K562 (cell line): ENCODE results near the gene EXOSC1.

Experiments
- AFF4 ChIP-seq: sonication (generic); formaldehyde crosslinking; IDR thresholded peaks from 2 replicates; pipeline ENCODE4 v1.8.0; 2023; ENCODE audit warnings: mild to moderate bottlenecking, missing genetic modification reagents
- CBX1 ChIP-seq: sonication (generic); IDR thresholded peaks from 2 replicates; pipeline ENCODE4 v1.6.1; 2016; ENCODE audit warnings: antibody characterized with exemption, low read depth, mild to moderate bottlenecking
- CEBPB ChIP-seq: fragments of 450-650 bp; IDR thresholded peaks from 2 replicates; pipeline ENCODE4 v1.6.1; 2016; ENCODE audit warnings: missing genetic modification characterization, missing compliant biosample characterization
- CHD7 ChIP-seq: fragments of 200-600 bp; sonication (generic); IDR thresholded peaks from one replicate; pipeline ENCODE4 v1.6.1; 2012; ENCODE audit warnings: mild to moderate bottlenecking, low read depth, low read length, inconsistent platforms
- IRF9 ChIP-seq: fragments of 450-650 bp; IDR thresholded peaks from 2 replicates; pipeline ENCODE4 v1.6.1; 2016; ENCODE audit warnings: missing biosample characterization, missing genetic modification characterization
- KLF1 ChIP-seq: fragments of 450-650 bp; IDR thresholded peaks from 2 replicates; pipeline ENCODE4 v1.6.1; 2016; ENCODE audit warnings: missing genetic modification characterization, missing compliant biosample characterization
- MAFG ChIP-seq: fragments of 450-650 bp; conservative IDR thresholded peaks from 2 replicates; pipeline ENCODE4 v1.6.1; 2016; ENCODE audit warnings: missing genetic modification characterization, missing compliant biosample characterization
- NR1H2 ChIP-seq: sonication (generic); formaldehyde crosslinking; IDR thresholded peaks from 2 replicates; pipeline ENCODE4 v1.4.0; 2020; ENCODE audit warnings: mild to moderate bottlenecking, missing genetic modification reagents
- SNIP1 ChIP-seq: fragments of 450-650 bp; IDR thresholded peaks from 2 replicates; pipeline ENCODE4 v1.7.1; 2017; ENCODE audit warnings: low read depth, mild to moderate bottlenecking
- ZBTB7A ChIP-seq: IDR thresholded peaks from 2 replicates; pipeline ENCODE4 v1.6.1; 2011; ENCODE audit warnings: low read depth, mild to moderate bottlenecking, low read length, moderate library complexity, borderline replicate concordance; ENCODE audit not compliant: control insufficient read depth
- ZNF174 ChIP-seq: fragments of 250-450 bp; sonication (Bioruptor Pico); IDR thresholded peaks from 2 replicates; pipeline ENCODE4 v1.4.0; 2020; ENCODE audit warnings: mild to moderate bottlenecking
- ZSCAN29 ChIP-seq: fragments of 450-650 bp; IDR thresholded peaks from 2 replicates; pipeline ENCODE4 v1.6.1; 2017
- TF ChIP-seq, protein P1 (sequence below), 3 experiments: IDR thresholded peaks in 2 of 3; conservative IDR thresholded peaks in 1 of 3; 2 replicates each; pipeline ENCODE4 v1.5.1; 2011 to 2012; ENCODE audit warnings: low read length in 3 of 3, mild to moderate bottlenecking in 3 of 3, control low read depth in 2 of 3, improper control_type of control experiment in 1 of 3, inconsistent platforms in 1 of 3, low read depth in 1 of 3, mixed read lengths in 1 of 3, moderate library complexity in 1 of 3; ENCODE audit not compliant: insufficient read depth in 2 of 3
- TF ChIP-seq, protein P2 (sequence below): sonication (generic); formaldehyde crosslinking; IDR thresholded peaks from 2 replicates; pipeline ENCODE4 v1.8.0; 2022; ENCODE audit warnings: mild to moderate bottlenecking, missing genetic modification reagents

DNA sequence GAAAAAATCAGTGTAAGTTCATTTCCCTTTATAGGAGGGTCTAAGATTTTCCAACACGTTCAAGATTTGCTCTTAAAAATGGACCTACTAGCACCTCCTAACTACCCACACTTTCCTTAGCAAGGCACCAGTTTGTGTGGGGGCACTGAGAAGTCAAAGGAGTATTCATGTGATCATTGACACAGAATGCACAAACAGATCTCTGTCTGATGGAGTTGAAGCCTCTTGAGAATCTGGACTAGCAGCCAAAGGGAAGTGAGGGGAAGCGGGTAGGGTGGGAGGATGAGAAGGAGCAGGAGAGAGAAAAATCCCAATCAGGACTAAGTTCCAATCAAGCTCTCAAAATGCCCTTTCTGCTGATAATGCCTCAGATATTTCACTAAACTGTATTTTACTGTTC is 48.3 kb upstream of the EXOSC1 start:
- TF ChIP-seq, protein P1, sequence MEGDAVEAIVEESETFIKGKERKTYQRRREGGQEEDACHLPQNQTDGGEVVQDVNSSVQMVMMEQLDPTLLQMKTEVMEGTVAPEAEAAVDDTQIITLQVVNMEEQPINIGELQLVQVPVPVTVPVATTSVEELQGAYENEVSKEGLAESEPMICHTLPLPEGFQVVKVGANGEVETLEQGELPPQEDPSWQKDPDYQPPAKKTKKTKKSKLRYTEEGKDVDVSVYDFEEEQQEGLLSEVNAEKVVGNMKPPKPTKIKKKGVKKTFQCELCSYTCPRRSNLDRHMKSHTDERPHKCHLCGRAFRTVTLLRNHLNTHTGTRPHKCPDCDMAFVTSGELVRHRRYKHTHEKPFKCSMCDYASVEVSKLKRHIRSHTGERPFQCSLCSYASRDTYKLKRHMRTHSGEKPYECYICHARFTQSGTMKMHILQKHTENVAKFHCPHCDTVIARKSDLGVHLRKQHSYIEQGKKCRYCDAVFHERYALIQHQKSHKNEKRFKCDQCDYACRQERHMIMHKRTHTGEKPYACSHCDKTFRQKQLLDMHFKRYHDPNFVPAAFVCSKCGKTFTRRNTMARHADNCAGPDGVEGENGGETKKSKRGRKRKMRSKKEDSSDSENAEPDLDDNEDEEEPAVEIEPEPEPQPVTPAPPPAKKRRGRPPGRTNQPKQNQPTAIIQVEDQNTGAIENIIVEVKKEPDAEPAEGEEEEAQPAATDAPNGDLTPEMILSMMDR (IDR thresholded peaks at IDR 0.05 in 2 of 3, conservative IDR thresholded peaks at IDR 0.05 in 1 of 3; ENCODE audit: insufficient read depth in 2 of 3, low read depth in 1 of 3, low read length in 3 of 3): no peak
- TF ChIP-seq, protein P2, sequence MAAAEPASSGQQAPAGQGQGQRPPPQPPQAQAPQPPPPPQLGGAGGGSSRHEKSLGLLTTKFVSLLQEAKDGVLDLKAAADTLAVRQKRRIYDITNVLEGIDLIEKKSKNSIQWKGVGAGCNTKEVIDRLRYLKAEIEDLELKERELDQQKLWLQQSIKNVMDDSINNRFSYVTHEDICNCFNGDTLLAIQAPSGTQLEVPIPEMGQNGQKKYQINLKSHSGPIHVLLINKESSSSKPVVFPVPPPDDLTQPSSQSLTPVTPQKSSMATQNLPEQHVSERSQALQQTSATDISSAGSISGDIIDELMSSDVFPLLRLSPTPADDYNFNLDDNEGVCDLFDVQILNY (CRISPR knock-in tag): no peak
- TF ChIP-seq SNIP1 (no peak), IRF9 (tag) (no peak), CBX1 (no peak), ZBTB7A (no peak), CHD7 (no peak), NR1H2 (CRISPR knock-in tag) (no peak), ZSCAN29 (no peak), KLF1 (no peak), CEBPB (tag) (no peak), MAFG (tag) (no peak), AFF4 (no peak), ZNF174 (CRISPR knock-in tag) (no peak)
